Left lung (tissue), 10 donors: Measurements from ENCODE around the gene CASKIN1. TPM values are rescaled to one million over a fixed set of nuclear protein-coding genes. Genes with fewer than 3 reads are reported as not detected.

Experiments
- ATAC-seq: fragments of 200-7000 bp; cut with Tn5 transposase; one replicate; pipeline ENCODE4 v1.9.1; 2020; ENCODE audit warnings: moderate library complexity
- DNase-seq, 4 donors: peaks; one replicate each; pipeline ENCODE4 v3.0.0-alpha.2; 2013 to 2020
- H3K27ac ChIP-seq, 2 donors: fragments of 200-600 bp; sonication (generic) in 1 of 2; one replicate each; pipeline versions ENCODE4 v1.5.0 to v1.8.0; 2020 to 2021
- H3K27me3 ChIP-seq, 2 donors: fragments of 200-600 bp; sonication (generic) in 1 of 2; one replicate each; pipeline versions ENCODE4 v1.5.0 to v1.8.0; 2020 to 2021
- H3K36me3 ChIP-seq, 2 donors: fragments of 200-600 bp; sonication (generic) in 1 of 2; one replicate each; pipeline versions ENCODE4 v1.5.0 to v1.8.0; 2020 to 2021
- H3K4me1 ChIP-seq, 2 donors: fragments of 200-600 bp; one replicate each; pipeline ENCODE4 v1.8.0; 2021
- H3K4me3 ChIP-seq, 2 donors: fragments of 200-600 bp; sonication (generic) in 1 of 2; one replicate each; pipeline versions ENCODE4 v1.5.0 to v1.8.0; 2020 to 2021; ENCODE audit warnings: mild to moderate bottlenecking in 1 of 2
- H3K9me3 ChIP-seq, 2 donors: fragments of 200-600 bp; sonication (generic) in 1 of 2; one replicate each; pipeline versions ENCODE4 v1.5.0 to v1.8.0; 2020 to 2021
- intact Hi-C, 2 donors: fragments of 100-400 bp; cut with DNase I; formaldehyde crosslinking; loops; one replicate each; pipeline versions ENCODE4 v1.11.2 to v1.14.2; 2022
- polyA plus RNA-seq, 6 donors: library from polyadenylated mRNA; unstranded; fragments of 120-200 nt; gene quantifications; one replicate each; pipeline ENCODE4 v1.2.1, GENCODE V29; 2013; ENCODE audit not compliant: insufficient read length in 6 of 6
- total RNA-seq, 2 donors: library from RNA; stranded (reverse); fragmentation: NEBNext Ultra II Directional; extraction: Animal tissue kit (Norgen Biotek cat#: 25700); gene quantifications; one replicate each; pipeline ENCODE4 v1.2.1, GENCODE V29; 2021
- TF ChIP-seq, protein P1 (sequence below), 2 donors: fragments of 200-600 bp; sonication (generic) in 1 of 2; IDR thresholded peaks; one replicate each; pipeline versions ENCODE4 v1.5.0 to v1.8.0; 2021; ENCODE audit warnings: antibody characterized with exemption in 2 of 2
- donor health status: DM: no; HTN: yes; CAD: no.
- donor health status: DM: no; HTN: no; CAD: no.

Gene CASKIN1
- total and polyA plus RNA-seq, 8 donors: 0.05 to 0.56 (median 0.32) TPM

GRCh38 chr16:2212362-2213324 is 16.2 kb upstream of the CASKIN1 start:
- intact Hi-C loops: no loop called here
- TF ChIP-seq, protein P1, sequence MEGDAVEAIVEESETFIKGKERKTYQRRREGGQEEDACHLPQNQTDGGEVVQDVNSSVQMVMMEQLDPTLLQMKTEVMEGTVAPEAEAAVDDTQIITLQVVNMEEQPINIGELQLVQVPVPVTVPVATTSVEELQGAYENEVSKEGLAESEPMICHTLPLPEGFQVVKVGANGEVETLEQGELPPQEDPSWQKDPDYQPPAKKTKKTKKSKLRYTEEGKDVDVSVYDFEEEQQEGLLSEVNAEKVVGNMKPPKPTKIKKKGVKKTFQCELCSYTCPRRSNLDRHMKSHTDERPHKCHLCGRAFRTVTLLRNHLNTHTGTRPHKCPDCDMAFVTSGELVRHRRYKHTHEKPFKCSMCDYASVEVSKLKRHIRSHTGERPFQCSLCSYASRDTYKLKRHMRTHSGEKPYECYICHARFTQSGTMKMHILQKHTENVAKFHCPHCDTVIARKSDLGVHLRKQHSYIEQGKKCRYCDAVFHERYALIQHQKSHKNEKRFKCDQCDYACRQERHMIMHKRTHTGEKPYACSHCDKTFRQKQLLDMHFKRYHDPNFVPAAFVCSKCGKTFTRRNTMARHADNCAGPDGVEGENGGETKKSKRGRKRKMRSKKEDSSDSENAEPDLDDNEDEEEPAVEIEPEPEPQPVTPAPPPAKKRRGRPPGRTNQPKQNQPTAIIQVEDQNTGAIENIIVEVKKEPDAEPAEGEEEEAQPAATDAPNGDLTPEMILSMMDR (IDR thresholded peaks at IDR 0.05): no peak
- ATAC-seq (peak; percentile 32), DNase-seq (peak in 2 of 4 donors; percentile 59 to 82)
- Histone ChIP-seq H3K36me3 (peaks cover 0 to 48% of the 10 kb centered on the region in 2 donors), H3K27ac (peak overlapping the region; percentile 8 to 68), H3K4me3 (peak overlapping the region in 1 of 2 donors; percentile 87), H3K4me1 (peaks cover 21 to 41% of the 10 kb centered on the region in 2 donors), H3K27me3 (no peaks in the 10 kb centered on the region), H3K9me3 (no peaks in the 10 kb centered on the region)

- TF ChIP-seq, protein P1 (IDR thresholded peaks at IDR 0.05): no peak
- intact Hi-C loops: no loop called here
- no peak for DNase-seq
- Histone ChIP-seq H3K27ac (peak overlapping the region; percentile 8 to 68), H3K36me3 (peaks cover 0 to 55% of the 10 kb centered on the region in 2 donors), H3K27me3 (no peaks in the 10 kb centered on the region), H3K4me3 (no peak overlapping the region), H3K4me1 (peaks cover 21 to 47% of the 10 kb centered on the region in 2 donors), H3K9me3 (no peaks in the 10 kb centered on the region)
- no peak for ATAC-seq
Measured at GRCh38 chr16:2211923-2212347, 15.5 kb upstream of the CASKIN1 start.

- no peak for DNase-seq
- no peak for ATAC-seq
- H3K27ac ChIP-seq: no peak within 1 kb of the TSS
Measured at GRCh38 chr16:2210386-2211365, 14.3 kb upstream of the CASKIN1 start, which contains the start of gene BRICD5. Gene BRICD5, minus strand, starts transcription at chr16:2210863. Its CDS starts 30 bp downstream, at chr16:2210833.

GRCh38 chr16:2210009-2210332 is 13.6 kb upstream of the CASKIN1 start:
- TF ChIP-seq, protein P1 (IDR thresholded peaks at IDR 0.05): no peak
- H3K4me3 ChIP-seq: no peak overlapping the region
- H3K4me1 ChIP-seq: peaks cover 29 to 52% of the 10 kb centered on the region in 2 donors
- intact Hi-C loops: no loop called here
- DNase-seq (no peak), ATAC-seq (no peak)
- no peaks in the 10 kb centered on the region for H3K9me3 ChIP-seq
- no peaks in the 10 kb centered on the region for H3K27me3 ChIP-seq
- H3K36me3 ChIP-seq: peaks cover 0 to 58% of the 10 kb centered on the region in 2 donors
- no peak overlapping the region for H3K27ac ChIP-seq

More at GRCh38 chr16:2210386-2211365, 14.3 kb upstream of the CASKIN1 start, which contains the start of gene BRICD5:
- Histone ChIP-seq H3K9me3 (no peaks in the 10 kb centered on the region), H3K27me3 (no peaks in the 10 kb centered on the region), H3K36me3 (peaks cover 0 to 58% of the 10 kb centered on the region in 2 donors), H3K4me1 (peaks cover 29 to 53% of the 10 kb centered on the region in 2 donors), H3K4me3 (no peak within 1 kb of the TSS)
- intact Hi-C loops: no loop called here
- TF ChIP-seq, protein P1 (IDR thresholded peaks at IDR 0.05): no peak
